ENCODE results near the gene ERCC8. TPM values are rescaled to one million over a fixed set of nuclear protein-coding genes. Genes with fewer than 3 reads are reported as not detected.

ERCC8 gene
- total and polyA plus RNA-seq, 2 of the 8 experiments (the other 6 are each of a cell fraction or from before 2014, with no cell fraction given) = 17.3 TPM

DNA sequence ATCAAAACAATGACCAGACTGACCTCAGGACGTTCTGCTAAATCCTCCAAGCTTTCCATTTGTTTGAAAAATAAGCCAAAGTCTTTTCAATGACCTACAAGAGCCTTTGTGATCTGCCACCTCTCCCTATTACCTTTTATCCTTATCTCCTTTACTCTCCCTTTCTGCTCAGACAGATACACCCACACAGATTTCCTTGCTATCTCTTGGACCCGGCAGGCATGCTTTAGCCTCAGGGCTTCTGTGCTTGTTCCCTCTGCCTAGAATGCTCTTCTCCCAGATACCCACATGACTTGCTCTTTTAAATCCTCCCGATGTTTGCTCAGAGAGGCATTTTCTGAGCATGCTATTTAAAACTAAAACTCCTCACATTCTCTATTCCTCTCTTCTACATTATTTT is 91.9 kb downstream of the ERCC8 start (continued):
- TF ChIP-seq, protein P1, sequence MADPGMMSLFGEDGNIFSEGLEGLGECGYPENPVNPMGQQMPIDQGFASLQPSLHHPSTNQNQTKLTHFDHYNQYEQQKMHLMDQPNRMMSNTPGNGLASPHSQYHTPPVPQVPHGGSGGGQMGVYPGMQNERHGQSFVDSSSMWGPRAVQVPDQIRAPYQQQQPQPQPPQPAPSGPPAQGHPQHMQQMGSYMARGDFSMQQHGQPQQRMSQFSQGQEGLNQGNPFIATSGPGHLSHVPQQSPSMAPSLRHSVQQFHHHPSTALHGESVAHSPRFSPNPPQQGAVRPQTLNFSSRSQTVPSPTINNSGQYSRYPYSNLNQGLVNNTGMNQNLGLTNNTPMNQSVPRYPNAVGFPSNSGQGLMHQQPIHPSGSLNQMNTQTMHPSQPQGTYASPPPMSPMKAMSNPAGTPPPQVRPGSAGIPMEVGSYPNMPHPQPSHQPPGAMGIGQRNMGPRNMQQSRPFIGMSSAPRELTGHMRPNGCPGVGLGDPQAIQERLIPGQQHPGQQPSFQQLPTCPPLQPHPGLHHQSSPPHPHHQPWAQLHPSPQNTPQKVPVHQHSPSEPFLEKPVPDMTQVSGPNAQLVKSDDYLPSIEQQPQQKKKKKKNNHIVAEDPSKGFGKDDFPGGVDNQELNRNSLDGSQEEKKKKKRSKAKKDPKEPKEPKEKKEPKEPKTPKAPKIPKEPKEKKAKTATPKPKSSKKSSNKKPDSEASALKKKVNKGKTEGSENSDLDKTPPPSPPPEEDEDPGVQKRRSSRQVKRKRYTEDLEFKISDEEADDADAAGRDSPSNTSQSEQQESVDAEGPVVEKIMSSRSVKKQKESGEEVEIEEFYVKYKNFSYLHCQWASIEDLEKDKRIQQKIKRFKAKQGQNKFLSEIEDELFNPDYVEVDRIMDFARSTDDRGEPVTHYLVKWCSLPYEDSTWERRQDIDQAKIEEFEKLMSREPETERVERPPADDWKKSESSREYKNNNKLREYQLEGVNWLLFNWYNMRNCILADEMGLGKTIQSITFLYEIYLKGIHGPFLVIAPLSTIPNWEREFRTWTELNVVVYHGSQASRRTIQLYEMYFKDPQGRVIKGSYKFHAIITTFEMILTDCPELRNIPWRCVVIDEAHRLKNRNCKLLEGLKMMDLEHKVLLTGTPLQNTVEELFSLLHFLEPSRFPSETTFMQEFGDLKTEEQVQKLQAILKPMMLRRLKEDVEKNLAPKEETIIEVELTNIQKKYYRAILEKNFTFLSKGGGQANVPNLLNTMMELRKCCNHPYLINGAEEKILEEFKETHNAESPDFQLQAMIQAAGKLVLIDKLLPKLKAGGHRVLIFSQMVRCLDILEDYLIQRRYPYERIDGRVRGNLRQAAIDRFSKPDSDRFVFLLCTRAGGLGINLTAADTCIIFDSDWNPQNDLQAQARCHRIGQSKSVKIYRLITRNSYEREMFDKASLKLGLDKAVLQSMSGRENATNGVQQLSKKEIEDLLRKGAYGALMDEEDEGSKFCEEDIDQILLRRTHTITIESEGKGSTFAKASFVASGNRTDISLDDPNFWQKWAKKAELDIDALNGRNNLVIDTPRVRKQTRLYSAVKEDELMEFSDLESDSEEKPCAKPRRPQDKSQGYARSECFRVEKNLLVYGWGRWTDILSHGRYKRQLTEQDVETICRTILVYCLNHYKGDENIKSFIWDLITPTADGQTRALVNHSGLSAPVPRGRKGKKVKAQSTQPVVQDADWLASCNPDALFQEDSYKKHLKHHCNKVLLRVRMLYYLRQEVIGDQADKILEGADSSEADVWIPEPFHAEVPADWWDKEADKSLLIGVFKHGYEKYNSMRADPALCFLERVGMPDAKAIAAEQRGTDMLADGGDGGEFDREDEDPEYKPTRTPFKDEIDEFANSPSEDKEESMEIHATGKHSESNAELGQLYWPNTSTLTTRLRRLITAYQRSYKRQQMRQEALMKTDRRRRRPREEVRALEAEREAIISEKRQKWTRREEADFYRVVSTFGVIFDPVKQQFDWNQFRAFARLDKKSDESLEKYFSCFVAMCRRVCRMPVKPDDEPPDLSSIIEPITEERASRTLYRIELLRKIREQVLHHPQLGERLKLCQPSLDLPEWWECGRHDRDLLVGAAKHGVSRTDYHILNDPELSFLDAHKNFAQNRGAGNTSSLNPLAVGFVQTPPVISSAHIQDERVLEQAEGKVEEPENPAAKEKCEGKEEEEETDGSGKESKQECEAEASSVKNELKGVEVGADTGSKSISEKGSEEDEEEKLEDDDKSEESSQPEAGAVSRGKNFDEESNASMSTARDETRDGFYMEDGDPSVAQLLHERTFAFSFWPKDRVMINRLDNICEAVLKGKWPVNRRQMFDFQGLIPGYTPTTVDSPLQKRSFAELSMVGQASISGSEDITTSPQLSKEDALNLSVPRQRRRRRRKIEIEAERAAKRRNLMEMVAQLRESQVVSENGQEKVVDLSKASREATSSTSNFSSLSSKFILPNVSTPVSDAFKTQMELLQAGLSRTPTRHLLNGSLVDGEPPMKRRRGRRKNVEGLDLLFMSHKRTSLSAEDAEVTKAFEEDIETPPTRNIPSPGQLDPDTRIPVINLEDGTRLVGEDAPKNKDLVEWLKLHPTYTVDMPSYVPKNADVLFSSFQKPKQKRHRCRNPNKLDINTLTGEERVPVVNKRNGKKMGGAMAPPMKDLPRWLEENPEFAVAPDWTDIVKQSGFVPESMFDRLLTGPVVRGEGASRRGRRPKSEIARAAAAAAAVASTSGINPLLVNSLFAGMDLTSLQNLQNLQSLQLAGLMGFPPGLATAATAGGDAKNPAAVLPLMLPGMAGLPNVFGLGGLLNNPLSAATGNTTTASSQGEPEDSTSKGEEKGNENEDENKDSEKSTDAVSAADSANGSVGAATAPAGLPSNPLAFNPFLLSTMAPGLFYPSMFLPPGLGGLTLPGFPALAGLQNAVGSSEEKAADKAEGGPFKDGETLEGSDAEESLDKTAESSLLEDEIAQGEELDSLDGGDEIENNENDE (IDR thresholded peaks at IDR 0.05; ENCODE audit: insufficient replicate concordance, low read length) = no peak
- TF ChIP-seq POU5F1 (IDR thresholded peaks at IDR 0.05; ENCODE audit: low read depth, low read length) (no peak), JUND (IDR thresholded peaks at IDR 0.05; ENCODE audit: low read length) (no peak), PHF8 (conservative IDR thresholded peaks at IDR 0.05; ENCODE audit: low read depth, low read length) (no peak), HDAC6 (IDR thresholded peaks at IDR 0.05; ENCODE audit: low read depth, low read length) (no peak), NRF1 (IDR thresholded peaks at IDR 0.05; ENCODE audit: low read depth, low read length) (no peak), SRF (IDR thresholded peaks at IDR 0.05; ENCODE audit: low read depth, low read length) (no peak), TCF12 (IDR thresholded peaks at IDR 0.05; ENCODE audit: low read depth, low read length) (no peak), SIX5 (IDR thresholded peaks at IDR 0.05; ENCODE audit: low read depth, low read length) (no peak), CTBP2 (IDR thresholded peaks at IDR 0.05; ENCODE audit: borderline replicate concordance, insufficient read depth, insufficient read length, low read length) (no peak), HDAC2 (IDR thresholded peaks at IDR 0.05; ENCODE audit: borderline replicate concordance in 1 of 2, low read depth in 2 of 2, low read length in 2 of 2) (no peak), GABPA (IDR thresholded peaks at IDR 0.05; ENCODE audit: borderline replicate concordance, insufficient read depth, low read length) (no peak)
